NCI-H524 treated with DMSO at 0.1 percent for 48 hours (cell line): ENCODE data around the gene SERPINB1.
A peak's percentile ranks its signal among the peaks of the same experiment; 100 is the strongest.
"Not testable (repeated sequence)": the region's sequence is repeated elsewhere in the genome, so short reads cannot be mapped to it uniquely, and the experiment has no call there.

Source experiments
- DNase-seq: peaks from one replicate; lab custom pipeline; 2025; lab: John Stamatoyannopoulos, UW

SERPINB1 gene

DNA sequence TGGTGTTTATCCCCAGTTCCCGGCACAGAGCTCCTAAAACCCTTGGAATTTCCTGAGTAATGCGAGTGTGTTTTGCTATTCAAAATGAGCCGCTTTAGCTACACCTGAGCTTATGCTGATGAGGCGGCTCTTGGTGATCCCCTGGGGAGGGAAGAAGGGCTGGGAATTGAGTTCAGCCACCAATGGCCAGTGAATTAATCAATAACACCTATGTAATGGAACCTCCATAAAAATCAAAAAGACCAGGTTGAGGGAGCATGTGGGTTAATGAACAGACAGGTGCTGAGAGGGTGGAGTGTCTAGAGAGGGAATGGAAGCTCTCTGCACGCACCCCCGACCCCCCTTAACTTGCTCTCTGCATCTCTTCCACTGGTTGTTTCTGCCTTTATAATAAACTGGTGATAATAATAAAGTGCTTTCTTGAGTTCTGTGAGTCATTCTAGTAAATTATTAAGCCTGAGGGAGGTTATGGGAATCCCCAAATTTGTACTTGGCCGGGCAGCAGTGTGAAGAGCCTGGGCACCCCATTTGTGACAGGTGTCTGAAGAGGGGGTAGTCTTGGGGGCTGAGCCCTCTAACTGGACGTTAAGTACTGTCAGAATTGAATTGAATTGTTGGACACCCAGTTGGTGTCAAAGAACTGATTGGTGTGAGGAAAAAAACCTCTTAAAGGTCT lies 24.6 kb upstream of the SERPINB1 start:
- no peak for DNase-seq

DNA sequence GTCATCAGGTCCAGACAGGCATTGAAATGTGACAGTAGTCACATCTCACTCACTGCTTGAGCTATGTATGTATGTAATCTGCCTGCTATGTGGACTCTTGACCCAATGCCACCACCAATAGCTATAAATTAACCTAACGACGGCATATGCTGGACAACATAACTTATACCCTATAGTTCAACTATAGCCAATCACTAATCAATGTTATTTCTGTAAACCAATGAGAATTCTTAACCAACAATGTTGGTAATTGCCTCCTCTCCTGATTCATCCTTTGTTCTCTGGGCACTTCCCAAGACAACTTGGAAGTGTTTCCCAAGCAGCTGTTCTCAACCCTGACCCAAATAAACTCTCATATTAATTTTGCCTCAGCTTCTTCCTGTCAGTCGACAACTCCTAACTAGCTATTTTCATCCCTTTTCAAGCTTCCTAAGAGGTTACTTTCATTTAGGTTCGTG lies 24.1 kb upstream of the SERPINB1 start:
- no peak for DNase-seq

DNA sequence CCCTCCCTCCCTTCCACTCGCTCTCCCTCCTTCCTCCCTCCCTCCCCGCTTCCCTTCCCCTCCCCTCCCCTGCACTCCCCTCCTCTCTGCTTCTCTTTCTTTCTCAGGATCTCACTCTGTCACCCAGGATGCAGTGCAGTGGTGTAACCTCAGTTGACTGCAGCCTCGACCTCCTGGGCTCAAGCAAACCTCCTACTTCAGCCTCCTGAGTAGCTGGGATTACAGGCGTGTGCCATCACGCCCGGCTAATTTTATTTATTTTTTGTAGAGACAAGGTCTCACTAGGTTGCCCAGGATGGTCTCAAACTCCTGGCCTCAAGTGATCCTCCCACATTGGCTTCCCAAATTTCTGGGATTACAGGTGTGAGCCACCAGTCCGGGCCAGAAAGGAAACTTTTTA lies 23.6 kb upstream of the SERPINB1 start:
- DNase-seq, result no peak

DNA sequence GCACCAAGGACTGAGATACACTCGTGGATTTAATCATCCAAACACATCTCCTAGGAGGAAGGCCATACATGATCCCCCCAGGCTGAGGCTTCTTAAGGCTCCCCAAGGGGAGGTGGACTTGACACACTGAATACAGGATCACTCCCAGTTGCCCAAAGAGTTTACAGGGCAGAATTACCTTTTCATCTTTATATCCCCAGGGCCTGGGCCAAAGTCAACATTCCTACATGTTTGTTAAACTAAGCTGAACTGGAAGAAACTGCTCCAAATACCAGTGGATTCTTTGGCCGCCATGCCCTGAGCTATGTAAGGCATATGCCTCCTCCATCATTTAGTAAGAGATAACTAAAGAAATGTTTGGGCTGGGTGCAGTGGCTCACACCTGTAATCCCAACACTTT lies 22.2 kb upstream of the SERPINB1 start:
- no peak for DNase-seq

DNA sequence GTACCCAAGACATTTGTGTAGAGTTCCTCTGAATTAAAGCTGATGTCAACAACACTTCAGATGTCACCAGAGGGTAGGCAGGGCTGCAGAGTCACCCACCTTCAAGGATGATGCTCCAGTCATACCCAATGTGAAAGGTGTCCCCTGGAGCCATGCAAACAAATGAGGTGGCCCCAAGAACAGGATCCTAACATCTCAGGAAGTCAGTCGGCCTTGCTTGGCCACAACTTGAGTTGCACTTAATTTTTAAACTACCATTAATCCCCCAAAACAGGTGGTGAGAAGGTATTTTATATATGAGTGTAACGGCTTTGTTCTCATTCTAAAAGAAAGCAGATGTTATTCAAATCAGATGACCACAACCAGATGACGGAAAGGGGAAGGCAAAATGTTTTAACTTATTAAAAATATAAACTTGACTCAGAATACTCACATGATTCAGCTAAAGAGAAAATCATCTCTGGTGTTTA lies 21.1 kb upstream of the SERPINB1 start:
- DNase-seq, result peak; percentile 1

DNA sequence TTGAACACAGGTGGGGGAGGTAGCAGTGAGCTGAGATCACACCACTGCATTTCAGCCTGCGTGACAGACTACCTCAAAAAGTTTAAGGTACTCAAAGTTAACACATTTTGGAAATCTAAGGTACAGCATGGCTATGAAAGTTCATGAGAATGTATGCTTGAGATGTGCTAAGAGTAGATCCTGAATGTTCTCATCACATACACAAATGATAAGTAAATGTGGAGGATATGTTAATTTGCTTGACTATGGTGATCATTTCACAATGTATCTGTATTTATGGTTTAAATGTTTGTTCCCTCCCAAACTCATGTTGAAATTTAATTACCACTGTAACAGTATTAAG lies 20.1 kb upstream of the SERPINB1 start:
- no peak for DNase-seq

DNA sequence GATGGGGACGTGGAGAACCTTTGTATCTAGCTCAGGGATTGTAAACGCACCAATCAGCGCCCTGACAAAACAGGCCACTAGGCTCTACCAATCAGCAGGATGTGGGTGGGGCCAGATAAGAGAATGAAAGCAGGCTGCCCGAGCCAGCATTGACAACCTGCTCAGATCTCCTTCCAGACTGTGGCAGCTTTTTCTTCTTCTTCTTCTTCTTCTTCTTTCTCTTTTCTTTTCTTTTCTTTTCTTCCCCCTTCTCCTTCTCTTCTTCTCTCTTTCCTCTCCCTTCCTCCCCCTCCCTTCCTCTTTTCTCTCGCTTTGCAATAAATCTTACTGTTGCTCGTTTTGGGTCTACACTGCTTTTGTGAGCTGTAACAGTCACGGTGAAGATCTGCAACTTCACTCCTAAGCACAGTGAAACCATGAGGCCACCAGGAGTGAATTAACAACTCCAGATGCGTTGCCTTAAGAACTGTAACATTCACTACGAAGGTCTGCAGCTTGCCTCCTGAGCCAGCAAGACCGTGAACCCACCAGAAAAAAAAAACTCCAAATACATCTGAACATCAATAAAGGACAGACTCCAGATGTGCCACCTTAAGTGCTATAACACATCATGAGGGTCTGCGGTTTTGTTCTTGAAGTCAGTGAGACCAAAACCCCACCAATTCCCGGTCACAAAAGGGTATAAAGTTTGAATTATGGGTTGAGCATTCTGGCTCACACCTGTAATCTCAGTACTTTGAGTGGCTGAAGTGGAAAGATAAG lies 19.6 kb upstream of the SERPINB1 start:
- DNase-seq, result no peak

DNA sequence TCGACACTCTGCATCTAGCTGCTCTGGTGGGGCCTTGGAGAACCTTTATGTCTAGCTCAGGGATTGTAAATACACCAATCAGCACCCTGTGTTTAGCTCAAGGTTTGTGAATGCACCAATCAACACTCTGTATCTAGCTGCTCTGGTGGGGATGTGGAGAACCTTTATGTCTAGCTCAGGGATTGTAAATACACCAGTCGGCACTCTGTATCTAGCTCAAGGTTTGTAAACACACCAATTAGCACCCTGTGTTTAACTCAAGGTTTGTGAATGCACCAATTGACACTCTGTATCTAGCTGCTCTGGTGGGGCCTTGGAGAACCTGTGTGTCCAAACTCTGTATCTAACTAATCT lies 19.0 kb upstream of the SERPINB1 start:
- not testable (repeated sequence) for DNase-seq

DNA sequence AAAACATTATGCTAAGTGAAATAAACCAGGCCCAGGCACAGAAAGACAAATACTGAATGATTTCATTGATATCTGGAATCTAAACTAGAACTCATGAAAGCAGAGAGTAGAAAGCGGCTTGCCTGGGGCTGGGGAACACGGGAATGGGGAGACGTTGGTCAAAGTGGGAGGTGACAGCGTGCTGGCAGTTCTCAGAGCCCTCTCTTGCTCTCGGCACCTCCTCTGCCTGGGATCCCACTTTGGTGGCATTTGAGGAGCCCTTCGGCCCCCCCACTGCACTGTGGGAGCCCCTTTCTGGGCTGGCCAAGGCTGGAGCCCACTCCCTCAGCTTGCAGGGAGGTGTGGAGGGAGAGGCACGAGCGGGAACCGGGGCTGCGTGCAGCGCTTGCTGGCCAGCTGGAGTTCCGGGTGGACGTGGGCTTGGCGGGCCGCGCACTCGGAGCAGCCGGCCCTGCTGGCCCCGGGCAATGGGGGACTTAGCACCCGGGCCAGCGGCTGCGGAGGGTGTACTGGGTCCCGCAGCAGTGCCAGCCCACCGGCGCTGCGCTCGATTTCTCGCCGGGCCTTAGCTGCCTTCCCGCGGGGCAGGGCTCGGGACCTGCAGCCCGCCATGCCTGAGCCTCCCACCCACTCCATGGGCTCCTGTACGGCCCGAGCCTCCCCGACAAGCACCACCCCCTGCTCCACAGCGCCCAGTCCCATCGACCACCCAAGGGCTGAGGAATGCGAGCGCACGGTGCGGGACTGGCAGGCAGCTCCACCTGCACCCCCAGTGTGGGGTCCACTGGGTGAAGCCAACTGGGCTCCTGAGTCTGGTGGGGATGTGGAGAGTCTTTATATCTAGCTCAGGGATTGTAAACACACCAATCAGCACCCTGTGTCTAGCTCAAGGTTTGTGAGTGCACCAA lies 18.4 kb upstream of the SERPINB1 start:
- not testable (repeated sequence) for DNase-seq

DNA sequence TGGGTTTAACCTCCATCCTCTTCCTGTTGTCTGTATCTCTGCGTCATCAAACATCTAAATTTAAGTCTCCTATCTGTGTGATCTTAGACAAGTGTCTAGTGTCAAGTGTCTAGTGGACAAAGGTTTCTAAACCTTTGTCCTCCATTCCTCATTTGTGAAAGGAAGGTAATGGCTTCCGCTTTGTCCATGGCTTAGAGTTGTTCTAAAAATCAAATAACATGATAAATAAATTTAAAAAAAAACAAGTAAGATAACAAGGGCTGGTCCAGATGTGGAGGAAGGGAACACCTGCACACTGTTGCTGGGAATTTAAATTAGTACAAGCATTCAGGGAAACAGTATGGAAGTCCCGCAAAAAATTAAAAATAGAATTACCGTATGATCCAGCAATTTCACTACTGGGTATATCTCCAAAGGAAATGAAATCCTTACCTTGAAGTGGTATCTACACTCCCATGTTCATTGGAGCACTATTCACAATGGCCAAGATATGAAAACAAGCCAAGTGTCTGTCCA lies 17.6 kb upstream of the SERPINB1 start:
- no peak for DNase-seq

DNA sequence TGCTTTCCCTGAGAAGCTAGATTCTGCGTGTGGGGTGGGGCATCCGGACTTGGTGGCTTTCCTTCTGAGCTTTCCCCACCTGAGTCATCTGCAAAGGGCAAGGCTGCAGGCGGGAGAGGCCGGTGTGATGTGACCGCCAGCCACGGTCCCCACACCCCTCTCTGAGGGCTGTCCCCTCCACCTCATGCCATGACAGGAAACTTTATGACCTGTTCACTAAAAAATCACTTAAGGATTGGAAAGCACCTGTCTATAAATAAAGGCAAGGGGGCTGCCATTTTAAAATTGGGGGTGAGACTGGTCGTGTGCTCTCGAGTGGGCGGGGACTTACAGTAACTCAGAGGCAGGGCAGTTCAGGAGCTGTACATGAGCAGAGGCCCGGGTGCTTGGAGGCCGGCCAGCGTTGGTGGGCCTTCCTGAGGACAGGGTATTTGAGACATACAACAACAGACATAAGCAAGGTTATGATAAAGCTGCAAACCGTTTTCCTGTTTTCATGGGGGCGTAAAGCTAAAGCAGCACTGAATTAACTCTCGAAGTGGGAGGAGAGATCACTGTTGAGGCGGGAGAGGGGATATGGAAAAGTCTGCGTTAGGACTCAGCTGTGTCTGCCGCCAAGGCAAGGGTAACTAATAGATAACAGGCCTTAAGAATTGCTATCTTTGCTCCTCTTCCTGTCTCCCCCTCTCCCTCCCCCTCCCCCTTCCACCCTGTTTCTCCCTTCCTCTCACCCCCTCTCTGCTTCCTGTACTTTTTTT lies 16.1 kb upstream of the SERPINB1 start:
- no peak for DNase-seq

DNA sequence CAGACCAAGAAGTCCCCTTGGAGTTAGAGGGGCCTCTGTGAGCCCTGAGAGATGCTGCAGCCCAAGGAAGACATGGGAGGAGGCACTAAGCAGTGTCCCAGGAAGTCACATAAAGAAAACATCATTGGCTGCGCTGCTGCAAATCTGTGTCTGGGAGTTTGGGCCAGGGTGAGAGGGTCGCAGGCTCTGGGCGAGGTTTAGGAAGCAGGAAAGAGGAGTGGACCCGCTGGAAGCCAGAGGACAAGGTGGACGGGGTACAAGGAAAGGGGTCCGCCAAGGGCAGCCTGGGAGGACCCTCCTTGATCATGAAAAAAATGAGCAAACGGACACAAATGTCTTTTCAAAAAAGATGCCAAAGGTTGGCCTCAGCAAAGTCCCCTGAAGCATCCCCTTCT lies 15.5 kb upstream of the SERPINB1 start:
- no peak for DNase-seq

DNA sequence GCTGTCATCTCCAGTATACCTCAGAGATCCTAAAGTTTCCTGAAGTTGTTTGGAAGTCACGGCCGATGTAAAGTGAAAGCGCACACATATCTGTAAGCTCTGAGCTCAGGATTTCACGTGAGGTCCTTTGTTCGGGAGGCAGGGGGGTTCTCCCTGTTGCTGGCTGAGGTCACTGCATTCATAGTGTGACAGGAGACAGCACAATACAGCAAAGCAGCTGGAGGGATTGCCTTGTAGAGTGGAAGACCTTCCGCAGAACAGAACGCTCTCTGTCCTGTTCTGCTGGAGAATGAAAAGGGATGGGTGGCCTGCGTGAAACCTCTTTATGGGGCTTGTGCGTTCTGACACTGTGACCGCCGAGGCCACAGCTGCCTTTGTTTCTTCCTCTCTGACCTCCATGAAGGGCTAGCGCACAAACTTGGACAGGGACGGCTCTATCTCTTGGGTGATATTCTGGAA lies 13.4 kb upstream of the SERPINB1 start:
- no peak for DNase-seq

DNA sequence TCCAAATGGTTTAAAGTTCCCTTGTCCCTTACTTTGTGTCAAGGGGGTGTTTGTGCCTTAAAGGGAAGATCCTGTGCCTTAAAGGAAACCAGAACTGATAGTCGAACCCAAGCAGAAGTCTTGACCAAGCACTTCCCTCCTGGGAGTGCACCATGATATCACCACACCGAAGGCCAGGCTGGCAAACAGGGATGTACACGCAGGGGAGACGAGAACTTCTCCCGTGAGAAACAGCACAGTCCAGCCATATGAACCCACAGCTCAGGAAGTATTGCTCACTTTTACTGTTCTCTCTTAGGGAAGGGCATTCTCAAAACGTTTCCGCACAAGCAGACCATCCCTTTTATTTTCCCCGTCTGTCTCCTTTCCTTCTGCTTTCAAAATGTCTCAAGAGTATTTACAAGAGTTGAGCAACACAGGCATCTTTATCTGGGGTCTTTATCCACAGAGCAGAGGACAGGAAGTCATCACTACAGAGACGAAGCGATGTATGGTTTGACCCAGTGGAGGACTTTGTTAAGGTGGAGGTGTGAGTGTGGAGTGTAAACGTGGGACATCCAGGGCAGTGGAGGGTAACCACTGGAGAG lies 12.8 kb upstream of the SERPINB1 start:
- DNase-seq, result no peak

DNA sequence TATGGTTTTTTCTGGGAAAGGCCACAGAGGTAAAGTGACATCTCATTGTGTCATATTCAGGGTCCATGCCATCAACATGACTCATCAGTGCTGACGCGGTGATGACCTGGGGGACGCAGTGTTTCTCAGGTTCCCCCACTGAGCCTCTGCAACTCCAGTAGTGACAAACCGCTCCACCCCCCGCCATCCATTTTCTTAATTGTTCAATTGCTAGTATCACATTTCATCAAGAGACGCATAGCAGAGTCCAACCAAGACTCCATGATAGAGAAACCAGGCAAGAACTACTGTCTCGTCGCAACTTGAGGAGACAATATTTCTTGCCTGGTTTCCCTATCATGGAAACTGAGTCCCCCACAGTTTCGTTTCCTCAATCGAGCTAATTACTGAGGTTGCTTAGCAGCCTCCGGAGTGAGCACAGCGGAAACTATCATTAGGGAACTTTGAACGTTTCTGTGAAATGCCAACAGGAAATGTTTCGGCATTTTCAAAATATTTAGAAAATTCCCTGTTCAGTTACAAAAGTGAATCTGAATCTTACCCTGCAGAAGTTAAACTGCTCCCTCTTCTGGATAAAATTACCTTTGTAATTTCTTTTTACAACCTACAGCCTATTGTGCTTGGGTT lies 12.2 kb upstream of the SERPINB1 start:
- no peak for DNase-seq

DNA sequence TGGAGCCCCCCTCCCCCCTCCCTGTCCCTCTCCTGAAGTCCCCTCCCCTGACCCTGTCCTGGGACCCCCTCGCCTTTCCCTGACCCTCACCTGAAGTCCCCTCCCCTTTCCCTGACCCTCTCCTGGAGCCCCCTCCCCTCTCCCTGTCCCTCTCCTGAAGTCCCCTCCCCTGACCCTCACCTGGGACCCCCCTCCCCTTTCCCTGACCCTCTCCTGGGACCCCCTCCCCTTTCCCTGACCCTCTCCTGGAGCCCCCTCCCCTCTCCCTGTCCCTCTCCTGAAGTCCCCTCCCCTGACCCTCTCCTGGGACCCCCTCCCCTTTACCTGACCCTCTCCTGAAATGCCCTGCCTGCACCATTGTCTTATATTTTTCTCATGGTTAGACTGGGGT lies 11.7 kb upstream of the SERPINB1 start:
- not testable (repeated sequence) for DNase-seq

DNA sequence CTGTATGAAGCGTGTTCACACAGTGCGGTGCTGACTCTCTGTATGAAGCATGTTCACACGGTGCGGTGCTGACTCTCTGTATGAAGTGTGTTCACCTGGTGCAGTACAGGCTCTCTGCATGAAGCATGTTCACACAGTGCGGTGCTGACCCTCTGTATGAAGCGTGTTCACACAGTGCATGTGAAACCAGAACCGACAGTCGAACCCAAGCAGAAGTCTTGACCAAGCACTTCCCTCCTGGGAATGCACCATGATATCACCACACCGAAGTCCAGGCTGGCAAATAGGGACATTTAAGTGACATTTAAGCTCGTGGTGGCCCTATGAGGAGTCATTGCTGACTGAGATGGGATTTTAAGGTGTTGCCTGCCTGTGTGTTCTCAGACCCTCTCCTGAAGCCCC lies 11.3 kb upstream of the SERPINB1 start:
- DNase-seq, result no peak

DNA sequence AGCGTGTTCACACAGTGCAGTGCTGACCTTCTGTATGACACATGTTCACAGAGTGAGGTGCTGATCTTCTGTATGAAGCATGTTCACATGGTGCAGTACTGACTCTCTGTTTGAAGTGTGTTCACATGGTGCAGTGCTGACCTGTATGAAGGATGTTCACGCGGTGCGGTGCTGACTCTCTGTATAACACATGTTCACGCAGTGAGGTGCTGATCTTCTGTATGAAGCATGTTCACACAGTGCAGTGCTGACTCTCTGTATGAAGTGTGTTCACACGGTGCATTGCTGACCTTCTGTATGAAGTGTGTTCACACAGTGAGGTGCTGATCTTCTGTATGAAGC lies 10.8 kb upstream of the SERPINB1 start:
- no peak for DNase-seq

DNA sequence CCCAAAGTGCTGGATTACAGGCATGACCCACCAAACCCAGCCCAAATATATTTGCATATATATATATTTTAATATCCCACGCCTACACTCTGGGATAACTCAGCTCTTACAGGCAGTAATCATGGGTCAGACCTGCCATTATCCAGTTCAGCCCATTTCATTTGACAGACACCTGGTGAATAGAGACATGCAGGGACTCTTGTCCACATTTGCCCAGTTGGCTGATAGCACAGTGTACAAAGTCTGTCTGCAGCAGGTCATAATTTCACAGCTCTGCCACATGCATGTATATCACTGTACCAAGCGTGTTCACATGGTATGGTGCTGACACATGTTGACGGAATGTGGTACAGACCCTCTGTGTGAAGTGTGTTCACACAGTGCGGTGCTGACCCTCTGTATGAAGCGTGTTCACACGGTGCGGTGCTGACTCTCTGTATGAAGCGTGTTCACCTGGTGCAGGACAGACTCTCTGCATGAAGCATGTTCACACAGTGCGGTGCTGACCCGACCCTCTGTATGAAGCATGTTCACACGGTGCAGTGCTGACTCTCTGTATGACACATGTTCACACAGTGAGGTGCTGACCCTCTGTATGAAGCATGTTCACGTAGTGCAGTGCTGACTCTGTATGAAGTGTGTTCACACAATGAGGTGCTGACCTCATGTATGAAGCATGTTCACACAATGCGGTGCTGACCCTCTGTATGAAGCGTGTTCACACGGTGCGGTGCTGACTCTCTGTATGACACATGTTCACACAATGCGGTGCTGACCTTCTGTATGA lies 10.3 kb upstream of the SERPINB1 start:
- no peak for DNase-seq

DNA sequence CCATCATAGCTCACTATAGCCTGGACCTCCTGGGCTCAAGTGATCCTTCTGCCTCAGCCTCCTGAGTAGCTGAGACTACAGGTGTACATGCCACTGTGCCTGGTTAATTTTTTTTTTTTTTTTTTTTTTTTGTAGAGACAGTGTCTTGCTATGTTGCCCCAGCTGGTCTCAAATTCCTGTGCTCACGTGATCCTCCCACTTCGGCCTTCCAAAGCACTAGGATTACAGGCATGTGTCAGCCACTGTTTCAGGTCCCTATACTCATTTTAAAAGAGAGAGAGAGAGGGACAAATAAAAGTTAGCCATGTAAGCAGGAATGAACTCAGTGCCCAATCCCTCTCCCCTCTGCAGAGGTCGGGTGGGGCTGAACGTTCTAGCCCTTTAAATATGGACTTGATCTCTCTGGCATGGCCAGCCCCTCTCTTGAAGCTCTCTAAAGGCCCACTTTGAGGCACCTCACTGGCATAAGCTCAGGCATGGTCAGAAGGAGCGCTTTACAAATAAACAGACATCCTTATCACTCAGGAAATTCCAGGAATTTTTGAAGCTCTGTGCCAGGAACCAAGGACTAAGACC lies 9.0 kb upstream of the SERPINB1 start:
- no peak for DNase-seq
